Breast epithelium (tissue), 3 donors: ENCODE results near the gene C17orf75.

Experiments used
- POLR2A ChIP-seq: fragments of 450-650 bp; IDR thresholded peaks from one replicate; pipeline ENCODE4 v1.6.1; 2016; ENCODE audit warnings: antibody characterized with exemption, mild to moderate bottlenecking, moderate library complexity
- TF ChIP-seq, protein P1 (sequence below), 3 donors: fragments of 450-650 bp; IDR thresholded peaks; one replicate each; pipeline ENCODE4 v1.5.1; 2016 to 2017; ENCODE audit warnings: antibody characterized with exemption in 3 of 3, mild to moderate bottlenecking in 3 of 3, moderate library complexity in 3 of 3

DNA sequence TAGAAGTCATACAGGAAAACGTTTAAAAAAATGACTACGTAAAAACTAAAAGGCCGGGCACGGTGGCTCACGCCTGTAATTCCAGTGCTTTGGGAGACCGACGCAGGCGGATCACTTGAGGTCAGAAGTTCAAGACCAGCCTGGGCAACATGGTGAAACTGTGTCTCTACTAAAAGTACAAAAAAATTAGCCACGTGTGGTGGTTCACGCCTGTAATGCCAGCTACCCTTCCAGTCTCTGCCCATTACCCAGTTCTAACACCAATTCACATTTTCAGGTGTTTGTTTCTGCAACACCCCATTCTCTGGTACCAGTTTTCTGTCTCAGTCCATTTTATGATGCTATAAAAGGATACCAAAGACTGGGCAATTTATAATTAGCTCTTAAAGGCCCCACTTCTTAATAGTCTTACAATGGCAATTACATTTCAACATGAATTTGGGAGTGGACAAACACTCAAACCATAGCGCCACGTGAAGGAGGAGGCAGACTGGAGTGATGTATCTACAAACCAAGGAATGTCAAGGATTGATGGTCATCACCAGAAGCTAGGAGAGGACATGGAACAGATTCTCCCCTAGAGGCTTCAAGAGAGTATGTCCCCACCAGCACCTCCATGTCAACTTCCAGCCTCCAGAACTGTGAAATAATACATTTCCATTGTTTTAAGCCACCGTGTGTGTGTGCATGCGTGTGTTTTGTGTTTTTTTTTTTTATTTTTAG, 791 bp upstream of the C17orf75 start:
- TF ChIP-seq, protein P1, sequence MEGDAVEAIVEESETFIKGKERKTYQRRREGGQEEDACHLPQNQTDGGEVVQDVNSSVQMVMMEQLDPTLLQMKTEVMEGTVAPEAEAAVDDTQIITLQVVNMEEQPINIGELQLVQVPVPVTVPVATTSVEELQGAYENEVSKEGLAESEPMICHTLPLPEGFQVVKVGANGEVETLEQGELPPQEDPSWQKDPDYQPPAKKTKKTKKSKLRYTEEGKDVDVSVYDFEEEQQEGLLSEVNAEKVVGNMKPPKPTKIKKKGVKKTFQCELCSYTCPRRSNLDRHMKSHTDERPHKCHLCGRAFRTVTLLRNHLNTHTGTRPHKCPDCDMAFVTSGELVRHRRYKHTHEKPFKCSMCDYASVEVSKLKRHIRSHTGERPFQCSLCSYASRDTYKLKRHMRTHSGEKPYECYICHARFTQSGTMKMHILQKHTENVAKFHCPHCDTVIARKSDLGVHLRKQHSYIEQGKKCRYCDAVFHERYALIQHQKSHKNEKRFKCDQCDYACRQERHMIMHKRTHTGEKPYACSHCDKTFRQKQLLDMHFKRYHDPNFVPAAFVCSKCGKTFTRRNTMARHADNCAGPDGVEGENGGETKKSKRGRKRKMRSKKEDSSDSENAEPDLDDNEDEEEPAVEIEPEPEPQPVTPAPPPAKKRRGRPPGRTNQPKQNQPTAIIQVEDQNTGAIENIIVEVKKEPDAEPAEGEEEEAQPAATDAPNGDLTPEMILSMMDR (IDR thresholded peaks at IDR 0.05), result no peak
- no peak for TF ChIP-seq POLR2A
